WI38 (cell line): ENCODE data around the gene SASH1.

Experiments
- H3K4me3 ChIP-seq: 2 replicates; pipeline ENCODE4 v1.5.1; 2011; ENCODE audit warnings: low read depth, mild to moderate bottlenecking, control low read depth, low read length
- CTCF ChIP-seq: IDR thresholded peaks from 2 replicates; pipeline ENCODE4 v1.5.1; 2012; ENCODE audit warnings: low read depth, mild to moderate bottlenecking, control low read depth, low read length

The SASH1 gene

GRCh38 chr6:148395583-148396101 is 53.0 kb downstream of the SASH1 start:
- TF ChIP-seq CTCF = no peak
- H3K4me3 ChIP-seq = no peak overlapping the region

- H3K4me3 ChIP-seq = no peak overlapping the region
- TF ChIP-seq CTCF = no peak
These were observed 53.8 kb downstream of the SASH1 start for GRCh38 chr6:148396411-148396810.

- TF ChIP-seq CTCF = no peak
These were observed 54.3 kb downstream of the SASH1 start for GRCh38 chr6:148396926-148397325.

GRCh38 chr6:148398244-148398643 is 55.6 kb downstream of the SASH1 start:
- TF ChIP-seq CTCF = no peak
- no peak overlapping the region for H3K4me3 ChIP-seq

More at GRCh38 chr6:148396926-148397325, 54.3 kb downstream of the SASH1 start:
- no peak overlapping the region for H3K4me3 ChIP-seq

- no peak for TF ChIP-seq CTCF
These were observed 56.0 kb downstream of the SASH1 start for GRCh38 chr6:148398678-148399077.

GRCh38 chr6:148401571-148401970 is 58.9 kb downstream of the SASH1 start:
- TF ChIP-seq CTCF = no peak
- no peak overlapping the region for H3K4me3 ChIP-seq

More at GRCh38 chr6:148398678-148399077, 56.0 kb downstream of the SASH1 start:
- H3K4me3 ChIP-seq = no peak overlapping the region

- TF ChIP-seq CTCF = no peak
- H3K4me3 ChIP-seq = no peak overlapping the region
These were observed 61.9 kb downstream of the SASH1 start for GRCh38 chr6:148404456-148405054.
